HG02981 (cell line): Measurements from ENCODE around the gene AFP.

Experiments
- ATAC-seq: cut with Tn5 transposase; IDR thresholded peaks from one replicate; pipeline ENCODE4 v1.9.1; 2021; ENCODE audit warnings: mild to moderate bottlenecking, moderate library complexity; ENCODE audit not compliant: unreplicated experiment

AFP gene

DNA sequence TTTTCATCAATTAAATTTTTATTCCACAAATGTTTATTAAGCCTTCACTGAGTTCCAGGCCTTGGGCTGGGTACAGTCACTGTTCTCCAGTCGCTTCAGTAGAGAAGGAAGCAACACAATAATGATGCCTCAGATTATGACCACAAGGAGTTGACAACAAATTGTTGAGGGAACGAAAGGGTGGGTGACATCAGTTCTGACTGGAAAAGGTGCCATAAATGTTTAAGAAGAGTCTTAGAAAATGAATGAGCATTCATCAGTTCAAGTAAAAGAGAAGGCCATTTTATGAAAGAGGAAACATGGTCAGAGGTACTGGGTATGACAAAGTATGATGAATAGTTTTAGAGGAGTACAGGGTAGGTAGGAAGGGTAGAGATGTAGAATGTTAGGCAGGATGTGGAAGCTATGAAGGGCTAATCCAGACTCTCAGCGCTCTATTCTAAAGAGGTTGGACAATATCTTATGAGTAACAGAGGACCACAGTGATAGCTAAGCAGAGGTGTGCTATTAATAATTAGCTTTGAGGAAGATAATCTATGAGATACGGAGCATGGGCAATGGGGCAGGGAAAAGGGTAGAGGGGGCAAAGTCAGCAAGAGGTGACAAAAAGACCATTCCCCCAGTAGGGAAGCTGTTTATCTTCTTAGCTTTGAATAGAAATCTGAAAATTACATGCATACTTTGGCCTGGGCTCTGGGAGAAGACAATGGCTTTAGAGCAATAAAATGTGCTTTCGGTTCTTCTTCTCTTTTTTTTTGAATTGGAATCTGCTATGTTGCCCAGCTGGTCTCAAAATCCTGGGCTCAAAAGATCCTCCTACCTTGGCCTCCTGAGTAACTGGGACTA is 20.4 kb downstream of the AFP start:
- ATAC-seq: no peak

DNA sequence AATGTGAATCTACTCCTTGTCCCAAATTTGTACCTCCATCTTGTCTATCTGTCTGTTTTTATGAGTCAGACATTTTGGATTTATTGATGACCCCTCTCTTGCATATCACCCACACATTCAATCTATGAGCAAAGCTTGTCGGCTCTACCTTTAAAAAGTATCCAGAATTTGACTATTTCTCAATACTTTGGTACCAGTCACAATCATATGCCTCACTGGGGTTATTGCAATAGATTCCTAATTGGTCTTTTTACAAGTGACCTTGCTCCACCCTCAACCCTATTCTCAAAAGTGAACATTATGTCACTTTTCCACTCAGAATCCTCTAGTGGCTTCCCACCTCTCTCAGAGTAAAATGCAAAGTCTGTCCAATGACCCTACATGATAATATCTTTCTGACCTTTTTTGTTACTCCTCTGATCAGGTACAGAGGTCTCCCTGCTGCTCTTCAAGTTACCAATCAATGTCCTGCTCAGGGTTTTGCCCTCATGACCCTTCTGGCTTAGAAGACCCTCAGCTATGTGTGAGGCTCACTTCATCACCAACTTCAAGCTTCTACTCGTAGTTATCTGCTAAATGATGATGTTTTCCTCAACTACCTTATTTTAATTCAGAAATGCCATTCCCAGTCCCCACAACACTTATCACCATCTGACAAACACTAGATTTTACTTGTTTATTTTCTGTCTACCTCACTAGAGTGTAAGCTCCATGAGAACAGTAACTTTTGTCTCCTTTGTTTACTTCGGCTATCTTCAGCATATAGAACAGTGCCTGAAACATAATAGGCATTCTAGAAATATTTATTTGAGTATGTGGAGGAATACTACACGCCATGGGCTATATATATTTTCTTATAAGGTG is 22.4 kb downstream of the AFP start:
- no peak for ATAC-seq

DNA sequence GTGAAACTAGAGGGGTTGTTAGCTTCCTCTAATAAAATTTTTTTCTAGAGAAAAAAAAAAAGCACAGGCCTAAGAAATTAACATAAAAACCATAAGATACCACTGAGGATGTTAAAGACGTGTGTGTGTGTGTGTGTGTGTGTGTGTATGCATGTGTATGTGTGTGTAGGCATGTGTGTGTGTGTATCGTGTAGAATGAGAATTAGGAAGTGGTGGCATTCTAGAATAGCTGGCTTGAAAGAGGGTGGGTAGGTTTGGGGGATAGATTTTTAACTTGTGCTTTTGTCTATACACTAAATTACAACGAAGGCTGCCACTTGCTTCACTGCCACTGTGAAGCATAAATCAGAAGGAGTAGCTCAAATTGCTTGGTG is 23.0 kb downstream of the AFP start:
- ATAC-seq: no peak

GRCh38 chr4:73460913-73461522 is 25.0 kb downstream of the AFP start:
- no peak for ATAC-seq

DNA sequence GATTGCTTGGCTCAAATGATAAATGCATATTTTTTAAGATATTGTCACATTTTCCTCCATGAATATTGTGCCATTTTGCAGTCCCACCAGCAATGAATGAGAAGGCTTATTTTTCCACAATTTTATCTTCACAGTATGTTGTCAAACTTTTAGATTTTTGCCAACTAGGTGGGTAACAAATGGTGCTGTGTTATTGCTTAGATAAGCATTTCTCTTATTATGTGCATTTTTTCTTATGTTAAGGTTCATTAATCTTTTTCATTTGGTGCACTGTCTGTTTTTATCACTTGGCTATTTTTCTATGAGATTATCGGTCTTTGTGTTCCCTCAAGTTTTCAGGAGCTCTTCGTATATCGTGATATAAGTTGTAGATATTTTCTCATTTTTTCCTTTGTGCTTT is 32.1 kb downstream of the AFP start:
- ATAC-seq: no peak

DNA sequence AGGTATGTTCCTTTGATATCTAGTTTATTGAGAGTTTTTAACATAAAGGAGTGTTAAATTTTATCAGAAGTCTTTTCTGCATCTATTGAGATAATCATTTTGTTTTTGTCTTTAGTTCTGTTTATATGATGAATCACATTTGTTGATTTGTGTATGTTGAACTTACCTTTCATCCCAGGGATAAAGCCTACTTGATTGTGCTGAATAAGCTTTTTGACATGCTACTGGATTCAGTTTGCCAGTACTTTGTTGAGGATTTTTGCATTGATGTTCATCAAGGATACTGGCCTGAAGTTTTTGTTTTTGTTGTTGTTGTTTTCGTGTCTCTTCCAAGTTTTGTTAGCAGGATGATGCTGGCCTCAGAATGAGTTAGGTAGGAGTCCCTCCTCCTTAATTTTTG is 34.7 kb downstream of the AFP start:
- no peak for ATAC-seq

- ATAC-seq: no peak
Measured at GRCh38 chr4:73477176-73477575, 41.2 kb downstream of the AFP start.

GRCh38 chr4:73479323-73479722 is 43.3 kb downstream of the AFP start:
- no peak for ATAC-seq

- no peak for ATAC-seq
Measured at GRCh38 chr4:73481358-73481757, 45.3 kb downstream of the AFP start, which contains the start of gene AFM. Gene AFM (plus strand): TSS chr4:73481745. CDS start chr4:73481776, 31 bp downstream.

GRCh38 chr4:73485085-73485484 is 49.1 kb downstream of the AFP start:
- no peak for ATAC-seq

DNA sequence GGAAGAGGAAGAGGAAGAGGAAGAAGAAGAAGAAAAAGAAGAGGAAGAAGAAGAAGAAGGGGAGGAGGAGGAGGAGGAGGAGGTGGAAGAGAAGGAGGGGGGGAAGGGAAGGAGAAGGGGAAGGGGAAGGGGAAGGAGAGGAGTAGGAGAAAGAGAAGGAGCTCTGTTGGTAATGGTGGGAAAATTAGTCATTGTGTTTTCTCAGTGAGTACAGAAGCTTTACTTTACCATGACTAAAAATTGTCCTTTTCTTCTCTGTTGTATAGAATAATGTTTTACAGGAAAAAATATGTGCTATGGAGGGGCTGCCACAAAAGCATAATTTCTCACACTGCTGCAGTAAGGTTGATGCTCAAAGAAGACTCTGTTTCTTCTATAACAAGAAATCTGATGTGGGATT is 49.6 kb downstream of the AFP start:
- no peak for ATAC-seq

DNA sequence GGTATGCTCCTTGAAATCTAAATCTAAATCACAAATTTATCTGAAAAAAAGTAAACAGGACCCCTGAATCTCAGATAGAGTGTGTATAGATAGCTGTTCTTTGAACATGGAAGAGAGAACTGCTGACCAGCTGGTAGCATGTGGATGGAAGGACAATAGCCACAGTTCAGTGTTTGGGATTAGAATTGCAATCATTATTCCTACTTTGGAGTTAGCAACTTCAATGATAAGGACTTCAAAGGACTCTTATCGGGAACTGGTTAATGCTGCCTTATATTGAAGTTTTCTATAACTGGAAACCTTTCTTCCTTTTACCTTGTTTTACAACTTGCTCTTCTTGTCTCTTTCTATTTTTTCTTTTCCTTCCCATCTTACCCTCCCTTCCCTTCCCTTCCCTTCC is 50.5 kb downstream of the AFP start:
- no peak for ATAC-seq

DNA sequence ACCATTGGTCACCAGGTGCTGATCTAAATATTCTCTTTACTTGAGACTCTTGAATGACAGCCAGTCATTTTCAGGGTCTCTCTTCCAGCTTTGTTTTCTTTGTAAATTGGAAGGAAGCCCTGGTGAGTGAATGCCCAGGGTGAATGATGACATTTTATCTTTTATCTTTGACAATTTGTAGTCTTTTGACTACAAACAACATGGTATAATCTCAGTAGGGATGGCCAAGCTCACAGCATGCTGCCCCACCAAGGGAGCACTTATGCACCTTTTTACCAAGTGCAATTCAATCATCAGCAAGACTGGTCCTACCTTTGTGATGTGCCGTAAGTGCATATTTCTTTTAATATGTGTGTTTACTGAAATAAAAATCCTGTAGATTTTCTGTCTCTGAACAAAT is 51.2 kb downstream of the AFP start:
- no peak for ATAC-seq

DNA sequence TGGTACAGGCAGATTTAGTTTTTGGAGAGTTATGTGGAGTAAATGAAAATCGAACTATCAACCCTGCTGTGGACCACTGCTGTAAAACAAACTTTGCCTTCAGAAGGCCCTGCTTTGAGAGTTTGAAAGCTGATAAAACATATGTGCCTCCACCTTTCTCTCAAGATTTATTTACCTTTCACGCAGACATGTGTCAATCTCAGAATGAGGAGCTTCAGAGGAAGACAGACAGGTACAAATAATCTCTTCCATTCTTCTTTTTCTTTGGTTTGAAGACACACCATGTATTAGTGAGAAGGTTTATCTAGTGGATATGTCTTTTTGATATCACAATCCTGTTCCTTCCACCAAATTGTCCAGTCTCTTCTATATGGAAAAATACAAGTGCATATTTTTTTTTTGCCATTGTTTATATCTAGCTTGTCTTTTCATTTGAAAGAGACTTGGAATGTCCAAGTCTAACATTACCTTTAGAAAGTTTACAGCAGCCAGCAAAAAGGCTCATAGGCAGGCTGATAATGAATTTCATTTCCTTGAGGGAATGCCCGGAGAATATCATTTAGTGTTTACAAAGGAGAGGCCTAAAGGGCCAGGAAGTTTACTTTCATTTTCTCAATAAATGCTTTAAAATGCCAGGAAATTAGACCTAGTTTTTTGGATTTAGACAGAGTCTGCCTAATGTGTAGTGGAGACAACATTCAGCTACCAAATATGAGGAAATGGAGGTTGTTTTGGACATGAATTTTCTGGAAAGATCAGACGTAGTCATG is 64.2 kb downstream of the AFP start:
- ATAC-seq: no peak

DNA sequence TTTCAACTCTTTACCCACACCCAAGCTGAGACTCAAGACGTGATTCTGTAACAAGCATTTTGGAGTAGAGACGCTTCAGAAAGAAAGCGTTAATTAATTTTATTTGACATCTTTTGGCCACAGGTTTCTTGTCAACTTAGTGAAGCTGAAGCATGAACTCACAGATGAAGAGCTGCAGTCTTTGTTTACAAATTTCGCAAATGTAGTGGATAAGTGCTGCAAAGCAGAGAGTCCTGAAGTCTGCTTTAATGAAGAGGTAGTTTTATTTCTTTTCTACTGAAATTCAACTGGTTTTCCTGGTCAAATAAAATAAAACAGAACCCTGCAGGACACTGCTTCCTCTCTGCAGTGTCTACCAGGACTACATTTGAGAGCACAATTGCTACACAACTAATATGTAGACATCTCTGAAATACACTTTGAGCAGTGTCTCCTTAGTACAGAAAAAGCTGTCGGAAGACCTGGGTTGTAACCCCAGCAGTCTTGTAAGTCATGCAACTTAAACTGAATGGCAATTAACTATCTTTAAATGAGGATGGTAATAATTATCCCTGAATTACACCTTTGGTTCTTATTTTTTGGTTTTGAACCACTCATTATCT is 65.7 kb downstream of the AFP start:
- ATAC-seq: no peak

DNA sequence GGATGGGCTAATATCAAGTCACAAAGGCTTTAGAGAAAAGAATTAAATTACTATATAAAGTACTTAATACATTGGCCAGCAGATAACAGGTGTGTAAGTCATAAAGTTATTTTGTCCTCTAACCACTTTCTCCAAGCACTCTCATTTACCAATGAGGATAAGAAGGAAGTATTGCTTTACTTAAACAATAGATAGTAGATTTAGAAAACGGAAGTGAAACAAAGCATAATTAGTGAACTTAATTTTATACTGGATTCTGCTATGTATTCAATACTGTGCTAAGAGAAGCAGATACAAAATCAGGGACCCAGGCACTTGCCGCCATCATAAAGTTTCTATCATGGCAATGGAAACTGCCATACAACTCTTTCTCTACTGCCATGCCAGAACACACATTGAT is 69.5 kb downstream of the AFP start:
- ATAC-seq: no peak
